HG03571 (cell line): ENCODE measurements around the gene CLIC2.
"Not testable (repeated sequence)": the region's sequence is repeated elsewhere in the genome, so short reads cannot be mapped to it uniquely, and the experiment has no call there.

Experiments used
- ATAC-seq: cut with Tn5 transposase; IDR thresholded peaks from one replicate; pipeline ENCODE4 v1.9.1; 2021; ENCODE audit not compliant: unreplicated experiment

CLIC2 gene

GRCh38 chrX:155334486-155335336 lies at the start of gene CLIC2:
Gene CLIC2 (minus strand): TSS chrX:155334614. CDS start chrX:155334427, 187 bp downstream.
- no peak for ATAC-seq

- peak; percentile 53 for ATAC-seq
These were observed 48.1 kb upstream of the CLIC2 start for GRCh38 chrX:155382529-155382967.

- ATAC-seq, result peak; percentile 73
These were observed 47.6 kb upstream of the CLIC2 start, which contains the start of gene F8A2 for GRCh38 chrX:155381843-155382528. Gene F8A2 (plus strand): TSS chrX:155382095. CDS start chrX:155382115, 20 bp downstream.

GRCh38 chrX:155379802-155380201 lies 45.4 kb upstream of the CLIC2 start:
- not testable (repeated sequence) for ATAC-seq

GRCh38 chrX:155373777-155374458 lies 39.5 kb upstream of the CLIC2 start:
- peak; percentile 72 for ATAC-seq

GRCh38 chrX:155363712-155364111 lies 29.3 kb upstream of the CLIC2 start:
- ATAC-seq, result not testable (repeated sequence)

- not testable (repeated sequence) for ATAC-seq
These were observed 15.0 kb upstream of the CLIC2 start for GRCh38 chrX:155349448-155349847.

- not testable (repeated sequence) for ATAC-seq
These were observed 11.3 kb upstream of the CLIC2 start for GRCh38 chrX:155345689-155346088.

- not testable (repeated sequence) for ATAC-seq
These were observed 911 bp upstream of the CLIC2 start for GRCh38 chrX:155335337-155335712.

GRCh38 chrX:155333544-155334100 lies 792 bp downstream of the CLIC2 start:
- no peak for ATAC-seq

- no peak for ATAC-seq
These were observed 3.4 kb downstream of the CLIC2 start for GRCh38 chrX:155330992-155331391.

- no peak for ATAC-seq
These were observed 5.1 kb downstream of the CLIC2 start for GRCh38 chrX:155329293-155329692.

GRCh38 chrX:155326610-155327009 lies 7.8 kb downstream of the CLIC2 start:
- ATAC-seq, result no peak

GRCh38 chrX:155314260-155314659 lies 20.2 kb downstream of the CLIC2 start:
- no peak for ATAC-seq

- no peak for ATAC-seq
These were observed 20.6 kb downstream of the CLIC2 start for GRCh38 chrX:155313766-155314165.

GRCh38 chrX:155293771-155294170 lies 40.6 kb downstream of the CLIC2 start:
- ATAC-seq, result no peak

- ATAC-seq, result no peak
These were observed 54.5 kb downstream of the CLIC2 start for GRCh38 chrX:155279873-155280272.

GRCh38 chrX:155270969-155271368 lies 63.4 kb downstream of the CLIC2 start:
- no peak for ATAC-seq

GRCh38 chrX:155267995-155268394 lies 66.4 kb downstream of the CLIC2 start:
- ATAC-seq, result not testable (repeated sequence)

- ATAC-seq, result no peak
These were observed 68.0 kb downstream of the CLIC2 start for GRCh38 chrX:155266439-155266838.
